ENCODE measurements around the gene GJD3. TPM values are rescaled to one million over a fixed set of nuclear protein-coding genes. Genes with fewer than 3 reads are reported as not detected.

The GJD3 gene
- total RNA-seq, 6 donors from 2014 or later = 1.7 to 8.4 (median 4.5) TPM; not detected in 2

DNA sequence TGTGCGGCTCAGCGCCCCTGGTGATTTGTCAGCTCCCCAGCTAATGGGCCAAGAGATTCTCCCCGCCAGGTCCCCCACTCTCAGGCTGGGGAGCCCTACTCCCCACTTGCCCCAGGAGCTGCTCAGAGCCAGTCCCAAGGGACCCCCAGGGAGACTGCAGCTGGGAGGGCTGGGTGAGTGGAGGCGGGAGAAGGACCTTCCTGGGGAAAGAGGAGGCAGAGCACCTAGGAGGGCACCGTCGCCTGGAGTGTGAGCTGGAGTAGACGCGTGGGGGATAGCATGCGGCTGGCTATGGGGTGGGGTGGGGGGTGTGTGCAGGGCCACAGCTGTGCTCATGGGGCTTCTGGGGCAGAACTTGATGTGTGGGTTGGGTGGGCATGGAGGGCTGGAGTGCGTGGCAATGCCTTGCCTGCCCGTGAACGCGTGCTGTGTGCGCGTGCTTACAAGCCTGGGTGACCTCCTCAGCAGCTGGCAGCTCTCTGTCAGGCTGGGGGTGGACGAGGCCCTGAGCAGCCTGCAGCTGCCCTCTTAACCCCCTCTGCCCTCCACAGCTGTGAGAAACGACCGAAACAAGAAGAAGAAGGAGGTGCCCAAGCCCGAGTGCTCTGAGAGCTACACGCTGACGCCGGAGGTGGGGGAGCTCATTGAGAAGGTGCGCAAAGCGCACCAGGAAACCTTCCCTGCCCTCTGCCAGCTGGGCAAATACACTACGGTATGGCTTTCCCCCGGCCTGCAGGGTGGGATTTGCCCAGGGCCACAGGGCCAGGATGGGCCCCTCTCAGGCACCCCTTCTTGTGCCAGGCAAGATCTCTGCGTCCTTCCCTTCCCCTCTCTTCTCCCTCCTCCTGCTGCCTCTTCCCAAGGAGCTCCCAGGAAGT is 12.9 kb downstream of the GJD3 start:
- ATAC-seq (ENCODE audit: low FRiP score in 2 of 2) = no peak
- no peak for DNase-seq
- Histone ChIP-seq H3K4me1 (peaks cover 81 to 98% (median 84%) of the 10 kb centered on the region in 4 donors), H3K27ac (peak overlapping the region in 3 of 4 donors; percentile 52 to 96 (median 54)), H3K27me3 (no peaks in the 10 kb centered on the region), H3K36me3 (peaks cover 17 to 81% (median 72%) of the 10 kb centered on the region in 4 donors), H3K4me3 (no peak overlapping the region), H3K9me3 (no peaks in the 10 kb centered on the region)
- TF ChIP-seq, protein P1, sequence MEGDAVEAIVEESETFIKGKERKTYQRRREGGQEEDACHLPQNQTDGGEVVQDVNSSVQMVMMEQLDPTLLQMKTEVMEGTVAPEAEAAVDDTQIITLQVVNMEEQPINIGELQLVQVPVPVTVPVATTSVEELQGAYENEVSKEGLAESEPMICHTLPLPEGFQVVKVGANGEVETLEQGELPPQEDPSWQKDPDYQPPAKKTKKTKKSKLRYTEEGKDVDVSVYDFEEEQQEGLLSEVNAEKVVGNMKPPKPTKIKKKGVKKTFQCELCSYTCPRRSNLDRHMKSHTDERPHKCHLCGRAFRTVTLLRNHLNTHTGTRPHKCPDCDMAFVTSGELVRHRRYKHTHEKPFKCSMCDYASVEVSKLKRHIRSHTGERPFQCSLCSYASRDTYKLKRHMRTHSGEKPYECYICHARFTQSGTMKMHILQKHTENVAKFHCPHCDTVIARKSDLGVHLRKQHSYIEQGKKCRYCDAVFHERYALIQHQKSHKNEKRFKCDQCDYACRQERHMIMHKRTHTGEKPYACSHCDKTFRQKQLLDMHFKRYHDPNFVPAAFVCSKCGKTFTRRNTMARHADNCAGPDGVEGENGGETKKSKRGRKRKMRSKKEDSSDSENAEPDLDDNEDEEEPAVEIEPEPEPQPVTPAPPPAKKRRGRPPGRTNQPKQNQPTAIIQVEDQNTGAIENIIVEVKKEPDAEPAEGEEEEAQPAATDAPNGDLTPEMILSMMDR (IDR thresholded peaks at IDR 0.05) = no peak
- TF ChIP-seq POLR2AphosphoS5 (IDR thresholded peaks at IDR 0.05) (no peak), POLR2A (IDR thresholded peaks at IDR 0.05) (no peak), EP300 (IDR thresholded peaks at IDR 0.05) (no peak)
- WGBS, 2 donors = 67 to 88% methylated on average over 15 to 27 of the region's 27 CpGs

DNA sequence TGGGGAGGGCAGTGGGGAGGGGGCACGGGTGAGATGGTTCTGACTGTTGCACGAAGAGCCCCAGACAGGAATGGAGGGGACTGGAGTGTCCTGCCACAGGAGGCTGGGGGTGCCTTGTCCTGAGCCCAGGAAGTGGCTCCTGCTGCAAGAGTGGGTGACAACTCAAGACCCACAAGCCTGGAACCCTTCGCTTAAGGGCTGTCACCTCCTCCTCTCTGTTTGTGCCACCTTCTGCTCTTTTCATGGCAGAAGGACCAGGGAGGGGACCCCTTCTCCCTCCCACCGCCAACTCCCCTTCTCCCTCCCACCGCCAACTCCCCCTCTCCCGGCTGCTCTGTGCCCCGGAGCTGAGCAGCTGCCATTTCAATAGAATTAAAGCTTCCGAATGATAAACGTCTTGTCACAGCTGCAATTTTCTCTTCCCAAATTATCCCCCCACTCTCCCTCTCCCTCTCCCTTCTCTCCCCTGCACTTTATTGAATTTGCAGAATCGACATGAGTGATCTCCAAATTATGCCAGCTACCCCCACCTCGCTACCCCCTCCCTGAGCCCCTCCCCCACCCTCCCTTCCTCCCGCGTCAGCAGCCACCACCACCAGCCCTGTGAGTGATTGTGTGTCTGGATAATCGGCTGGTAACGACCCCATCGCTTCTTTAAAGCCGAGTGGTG is 13.7 kb downstream of the GJD3 start:
- ATAC-seq (ENCODE audit: low FRiP score in 2 of 2) (no peak), DNase-seq (no peak)
- Histone ChIP-seq H3K27me3 (no peaks in the 10 kb centered on the region), H3K4me1 (peaks cover 85 to 98% (median 86%) of the 10 kb centered on the region in 4 donors), H3K27ac (peak overlapping the region; percentile 52 to 96 (median 96)), H3K4me3 (no peak overlapping the region), H3K9me3 (no peaks in the 10 kb centered on the region), H3K36me3 (peaks cover 12 to 74% (median 64%) of the 10 kb centered on the region in 4 donors)
- TF ChIP-seq EP300 (IDR thresholded peaks at IDR 0.05) (no peak), POLR2AphosphoS5 (IDR thresholded peaks at IDR 0.05) (no peak), POLR2A (IDR thresholded peaks at IDR 0.05) (no peak)
- TF ChIP-seq, protein P1 (IDR thresholded peaks at IDR 0.05) = no peak
- 62% methylated on average over 13 to 17 of the region's 17 CpGs for WGBS, 2 donors

DNA sequence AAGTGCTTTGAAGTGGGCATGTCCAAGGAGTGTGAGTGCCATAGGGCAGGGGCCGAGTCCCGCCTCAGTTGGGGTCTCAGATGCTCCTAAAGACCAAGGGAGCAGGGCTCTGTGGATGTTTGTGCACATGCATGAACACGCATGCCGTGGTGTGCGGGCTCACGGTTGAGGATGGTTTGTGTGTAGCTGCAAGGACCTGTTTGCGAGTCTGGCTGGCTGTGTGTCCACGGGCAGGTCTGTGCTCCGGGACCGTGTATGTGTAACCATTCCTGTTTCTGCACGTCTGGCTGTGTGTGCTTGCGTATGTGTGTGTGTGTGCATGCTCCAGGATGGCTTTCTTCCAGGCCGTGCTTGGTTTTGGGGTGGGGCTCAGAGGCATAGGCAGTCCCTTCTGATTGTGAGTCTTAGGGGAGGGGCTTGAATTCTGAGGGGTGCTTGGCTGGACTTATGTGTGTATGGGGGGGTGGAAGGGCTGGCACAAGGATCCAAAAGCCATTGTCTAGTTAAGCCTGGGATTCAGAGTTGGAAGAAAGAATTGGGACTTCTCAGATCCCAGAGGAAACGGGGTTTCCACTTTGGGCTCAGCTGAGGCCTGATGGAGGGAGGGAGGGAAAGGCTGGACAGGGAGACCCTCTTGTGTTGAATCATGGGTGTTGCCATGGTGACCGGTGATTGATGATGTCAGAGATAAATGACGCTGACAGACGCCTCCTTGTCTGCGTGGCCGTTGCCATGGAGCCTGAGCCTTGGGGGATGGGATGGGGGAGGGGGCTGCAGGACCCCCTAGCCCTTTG is 14.4 kb downstream of the GJD3 start:
- Histone ChIP-seq H3K4me3 (peak overlapping the region in 1 of 4 donors; percentile 8), H3K27me3 (no peaks in the 10 kb centered on the region), H3K27ac (peak overlapping the region; percentile 95 to 100 (median 96)), H3K4me1 (peaks cover 80 to 98% (median 86%) of the 10 kb centered on the region in 4 donors), H3K9me3 (no peaks in the 10 kb centered on the region), H3K36me3 (peaks cover 5 to 66% (median 57%) of the 10 kb centered on the region in 4 donors)
- no peak for DNase-seq
- no peak for ATAC-seq (ENCODE audit: low FRiP score in 2 of 2)
- TF ChIP-seq POLR2A (IDR thresholded peaks at IDR 0.05) = no peak
- TF ChIP-seq, protein P1 (IDR thresholded peaks at IDR 0.05) = no peak
- no peak for TF ChIP-seq POLR2AphosphoS5 (IDR thresholded peaks at IDR 0.05)
- no peak for TF ChIP-seq EP300 (IDR thresholded peaks at IDR 0.05)
- WGBS, 2 donors = 50 to 51% methylated on average over 13 to 19 of the region's 19 CpGs

- DNase-seq = peak in 1 of 2 donors; percentile 69
- H3K36me3 ChIP-seq = peaks cover 5 to 60% (median 51%) of the 10 kb centered on the region in 4 donors
- peaks cover 79 to 98% (median 87%) of the 10 kb centered on the region in 4 donors for H3K4me1 ChIP-seq
- no peaks in the 10 kb centered on the region for H3K9me3 ChIP-seq
- H3K27ac ChIP-seq = peak overlapping the region; percentile 95 to 100 (median 96)
- H3K4me3 ChIP-seq = peak overlapping the region in 1 of 4 donors; percentile 8
- no peaks in the 10 kb centered on the region for H3K27me3 ChIP-seq
- ATAC-seq (ENCODE audit: low FRiP score in 2 of 2) = no peak
- WGBS, 2 donors = 50% methylated on average over 8 to 10 of the region's 10 CpGs
- TF ChIP-seq, protein P1 (IDR thresholded peaks at IDR 0.05) = no peak
- peak in 1 of 2 donors; percentile 42 for TF ChIP-seq POLR2AphosphoS5 (IDR thresholded peaks at IDR 0.05)
- TF ChIP-seq EP300 (IDR thresholded peaks at IDR 0.05) = peak in 1 of 4 donors; percentile 45
- no peak for TF ChIP-seq POLR2A (IDR thresholded peaks at IDR 0.05)
These were observed 15.1 kb downstream of the GJD3 start for GRCh38 chr17:40349477-40349894.
